ENCODE data around the gene LILRB1. TPM values are rescaled to one million over a fixed set of nuclear protein-coding genes. Genes with fewer than 3 reads are reported as not detected.
A peak's percentile ranks its signal among the peaks of the same experiment; 100 is the strongest.

LILRB1 gene
- total and polyA plus RNA-seq, 4 donors, result 1.3 to 10.6 (median 4.9) TPM

- Histone ChIP-seq H3K27ac (ENCODE audit: low read depth in 1 of 2, low read length in 2 of 2) (no peak overlapping the region), H3K4me3 (ENCODE audit: low read depth in 1 of 3, low read length in 3 of 3) (no peak overlapping the region), H3K9me3 (ENCODE audit: control insufficient read depth in 4 of 4, low read length in 3 of 4) (no peaks in the 10 kb centered on the region), H3K36me3 (ENCODE audit: control insufficient read depth in 4 of 4, insufficient read depth in 3 of 4, low read depth in 1 of 4, low read length in 3 of 4) (no peaks in the 10 kb centered on the region), H3K9ac (ENCODE audit: low read depth in 1 of 2, low read length in 2 of 2) (no peak overlapping the region), H3K27me3 (ENCODE audit: control insufficient read depth in 4 of 4, insufficient read depth in 4 of 4, low read length in 3 of 4) (peaks cover 0 to 9% (median 0%) of the 10 kb centered on the region in 4 donors), H3K4me1 (ENCODE audit: control insufficient read depth in 4 of 4, insufficient read depth in 4 of 4, low read length in 3 of 4) (no peaks in the 10 kb centered on the region)
- 76% methylated on average over 12 of the region's 12 CpGs for WGBS
- no peak for TF ChIP-seq FOXA2 (IDR thresholded peaks at IDR 0.05)
- DNase-seq (ENCODE audit: low spot score), result no peak
These were observed 36.9 kb downstream of the LILRB1 start for GRCh38 chr19:54667217-54667616.

GRCh38 chr19:54668353-54668752 is 38.1 kb downstream of the LILRB1 start:
- H3K4me1 ChIP-seq (ENCODE audit: control insufficient read depth in 4 of 4, insufficient read depth in 4 of 4, low read length in 3 of 4), result no peaks in the 10 kb centered on the region
- DNase-seq (ENCODE audit: low spot score), result no peak
- peaks cover 0 to 9% (median 0%) of the 10 kb centered on the region in 4 donors for H3K27me3 ChIP-seq (ENCODE audit: control insufficient read depth in 4 of 4, insufficient read depth in 4 of 4, low read length in 3 of 4)
- 33% methylated on average over 1 of the region's 1 CpG for WGBS
- H3K4me3 ChIP-seq (ENCODE audit: low read depth in 1 of 3, low read length in 3 of 3), result no peak overlapping the region
- H3K27ac ChIP-seq (ENCODE audit: low read depth in 1 of 2, low read length in 2 of 2), result no peak overlapping the region
- no peak overlapping the region for H3K9ac ChIP-seq (ENCODE audit: low read depth in 1 of 2, low read length in 2 of 2)
- H3K9me3 ChIP-seq (ENCODE audit: control insufficient read depth in 4 of 4, low read length in 3 of 4), result no peaks in the 10 kb centered on the region
- H3K36me3 ChIP-seq (ENCODE audit: control insufficient read depth in 4 of 4, insufficient read depth in 3 of 4, low read depth in 1 of 4, low read length in 3 of 4), result no peaks in the 10 kb centered on the region
- no peak for TF ChIP-seq NR2F2 (IDR thresholded peaks at IDR 0.05)
- no peak for TF ChIP-seq ZBTB33 (IDR thresholded peaks at IDR 0.05)
- TF ChIP-seq YY1 (IDR thresholded peaks at IDR 0.05), result no peak

GRCh38 chr19:54670576-54671357 is 40.5 kb downstream of the LILRB1 start:
- Histone ChIP-seq H3K4me1 (ENCODE audit: control insufficient read depth in 4 of 4, insufficient read depth in 4 of 4, low read length in 3 of 4) (no peaks in the 10 kb centered on the region), H3K27me3 (ENCODE audit: control insufficient read depth in 4 of 4, insufficient read depth in 4 of 4, low read length in 3 of 4) (peaks cover 0 to 9% (median 0%) of the 10 kb centered on the region in 4 donors), H3K27ac (ENCODE audit: low read depth in 1 of 2, low read length in 2 of 2) (no peak overlapping the region), H3K36me3 (ENCODE audit: control insufficient read depth in 4 of 4, insufficient read depth in 3 of 4, low read depth in 1 of 4, low read length in 3 of 4) (no peaks in the 10 kb centered on the region), H3K9me3 (ENCODE audit: control insufficient read depth in 4 of 4, low read length in 3 of 4) (no peaks in the 10 kb centered on the region), H3K4me3 (ENCODE audit: low read depth in 1 of 3, low read length in 3 of 3) (no peak overlapping the region), H3K9ac (ENCODE audit: low read depth in 1 of 2, low read length in 2 of 2) (no peak overlapping the region)
- TF ChIP-seq JUND (IDR thresholded peaks at IDR 0.05) (no peak), RAD21 (IDR thresholded peaks at IDR 0.05) (no peak), ATF3 (IDR thresholded peaks at IDR 0.05) (no peak), TAF1 (conservative IDR thresholded peaks at IDR 0.05) (no peak), EGR1 (IDR thresholded peaks at IDR 0.05; ENCODE audit: low read depth in 2 of 2) (no peak)
- 45% methylated on average over 3 of the region's 3 CpGs for WGBS
- no peak for DNase-seq (ENCODE audit: low spot score)

- TF ChIP-seq ZBTB33 (IDR thresholded peaks at IDR 0.05) (no peak), NR2F2 (IDR thresholded peaks at IDR 0.05) (no peak), YY1 (IDR thresholded peaks at IDR 0.05) (no peak), REST (IDR thresholded peaks at IDR 0.05) (no peak), RXRA (IDR thresholded peaks at IDR 0.05) (peak in 1 of 2 donors; percentile 4), GABPA (IDR thresholded peaks at IDR 0.05 in 1 of 2, conservative IDR thresholded peaks at IDR 0.05 in 1 of 2) (no peak), HNF4A (conservative IDR thresholded peaks at IDR 0.05) (no peak)
- WGBS, result 86% methylated on average over 1 of the region's 1 CpG
- H3K9me3 ChIP-seq (ENCODE audit: control insufficient read depth in 4 of 4, low read length in 3 of 4), result no peaks in the 10 kb centered on the region
These were observed 42.9 kb downstream of the LILRB1 start for GRCh38 chr19:54673222-54673621.

More at GRCh38 chr19:54673222-54673621, 42.9 kb downstream of the LILRB1 start:
- no peak for DNase-seq (ENCODE audit: low spot score)
- Histone ChIP-seq H3K4me3 (ENCODE audit: low read depth in 1 of 3, low read length in 3 of 3) (no peak overlapping the region), H3K36me3 (ENCODE audit: control insufficient read depth in 4 of 4, insufficient read depth in 3 of 4, low read depth in 1 of 4, low read length in 3 of 4) (no peaks in the 10 kb centered on the region), H3K4me1 (ENCODE audit: control insufficient read depth in 4 of 4, insufficient read depth in 4 of 4, low read length in 3 of 4) (no peaks in the 10 kb centered on the region), H3K27me3 (ENCODE audit: control insufficient read depth in 4 of 4, insufficient read depth in 4 of 4, low read length in 3 of 4) (peaks cover 0 to 12% (median 1%) of the 10 kb centered on the region in 4 donors), H3K9ac (ENCODE audit: low read depth in 1 of 2, low read length in 2 of 2) (no peak overlapping the region), H3K27ac (ENCODE audit: low read depth in 1 of 2, low read length in 2 of 2) (no peak overlapping the region)

Data from liver (tissue), 9 donors.